Erythroblast (primary cell): Measurements from ENCODE around the gene AGAP1.

Experiments
- DNase-seq, 2 experiments: peaks; one replicate each; lab custom pipeline; 2025; lab: John Stamatoyannopoulos, UW
- GATA1 ChIP-seq: IDR thresholded peaks from 2 replicates; pipeline ENCODE4 v1.6.1; 2011; ENCODE audit warnings: low read depth, mild to moderate bottlenecking, control low read depth, low read length, moderate library complexity
- POLR2A ChIP-seq: IDR thresholded peaks from 2 replicates; pipeline ENCODE4 v1.6.1; 2011; ENCODE audit warnings: mild to moderate bottlenecking, low read length

Gene AGAP1

DNA sequence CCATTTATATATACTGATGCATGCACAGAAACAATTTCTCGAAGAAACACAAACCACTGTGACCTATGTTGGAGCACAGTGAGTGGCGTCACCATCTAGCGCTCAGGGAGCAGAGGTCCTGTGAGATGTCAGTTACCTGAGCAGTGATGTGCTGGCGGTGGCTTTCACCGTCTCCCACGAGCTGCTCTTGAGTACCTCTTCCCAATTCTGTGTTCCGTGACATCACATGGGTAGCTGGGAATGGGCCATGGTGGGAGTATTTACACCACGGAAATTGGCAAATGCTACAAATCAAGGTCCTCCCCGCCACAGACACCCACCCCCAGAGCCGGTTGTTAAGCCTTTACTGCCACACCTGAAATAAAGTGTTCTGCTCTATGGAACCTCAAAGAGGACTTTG is 650.0 kb downstream of the AGAP1 start:
- TF ChIP-seq GATA1 (no peak), POLR2A (no peak)

DNA sequence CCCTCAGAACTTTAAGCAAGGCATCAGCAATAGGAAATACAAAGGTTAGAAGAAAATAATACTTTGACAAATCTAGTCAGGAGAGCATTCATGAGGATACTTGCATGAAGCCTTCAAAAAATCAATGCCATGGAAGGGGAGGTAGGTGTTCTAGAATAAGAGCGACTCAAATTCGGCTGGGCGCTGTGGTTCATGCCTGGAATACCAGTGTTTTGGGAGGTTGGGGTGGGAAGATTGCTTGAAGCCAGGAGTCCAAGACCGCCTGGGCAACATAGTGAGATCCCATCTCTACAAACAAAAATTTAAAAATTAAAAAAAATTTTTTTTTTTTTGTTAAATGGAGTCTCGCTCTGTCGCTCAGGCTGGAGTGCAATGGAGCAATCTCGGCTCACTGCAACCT is 652.6 kb downstream of the AGAP1 start:
- TF ChIP-seq POLR2A (no peak), GATA1 (no peak)
- no peak for DNase-seq

More for the DNA sequence above, 650.0 kb downstream of the AGAP1 start:
- no peak for DNase-seq

DNA sequence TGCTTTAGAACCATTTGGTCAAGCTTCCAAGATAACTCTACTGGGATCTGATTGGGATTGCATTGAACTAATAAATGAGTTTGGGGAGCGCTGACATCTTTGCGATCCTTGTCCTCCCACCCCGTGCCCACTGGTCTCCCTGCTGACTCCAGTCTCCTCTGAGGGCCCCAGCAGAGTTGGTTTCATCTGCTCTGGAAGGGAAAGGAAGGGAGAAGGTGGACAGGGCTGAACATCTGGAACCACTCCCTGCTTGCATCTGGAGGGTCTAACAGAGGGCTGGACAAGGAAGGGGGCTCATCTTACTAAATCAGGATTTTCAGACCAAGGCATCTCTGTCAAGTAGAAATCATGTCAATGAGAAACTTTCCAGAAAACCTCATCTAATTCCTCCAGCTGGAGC is 661.6 kb downstream of the AGAP1 start:
- no peak for DNase-seq
- TF ChIP-seq POLR2A (no peak), GATA1 (no peak)

DNA sequence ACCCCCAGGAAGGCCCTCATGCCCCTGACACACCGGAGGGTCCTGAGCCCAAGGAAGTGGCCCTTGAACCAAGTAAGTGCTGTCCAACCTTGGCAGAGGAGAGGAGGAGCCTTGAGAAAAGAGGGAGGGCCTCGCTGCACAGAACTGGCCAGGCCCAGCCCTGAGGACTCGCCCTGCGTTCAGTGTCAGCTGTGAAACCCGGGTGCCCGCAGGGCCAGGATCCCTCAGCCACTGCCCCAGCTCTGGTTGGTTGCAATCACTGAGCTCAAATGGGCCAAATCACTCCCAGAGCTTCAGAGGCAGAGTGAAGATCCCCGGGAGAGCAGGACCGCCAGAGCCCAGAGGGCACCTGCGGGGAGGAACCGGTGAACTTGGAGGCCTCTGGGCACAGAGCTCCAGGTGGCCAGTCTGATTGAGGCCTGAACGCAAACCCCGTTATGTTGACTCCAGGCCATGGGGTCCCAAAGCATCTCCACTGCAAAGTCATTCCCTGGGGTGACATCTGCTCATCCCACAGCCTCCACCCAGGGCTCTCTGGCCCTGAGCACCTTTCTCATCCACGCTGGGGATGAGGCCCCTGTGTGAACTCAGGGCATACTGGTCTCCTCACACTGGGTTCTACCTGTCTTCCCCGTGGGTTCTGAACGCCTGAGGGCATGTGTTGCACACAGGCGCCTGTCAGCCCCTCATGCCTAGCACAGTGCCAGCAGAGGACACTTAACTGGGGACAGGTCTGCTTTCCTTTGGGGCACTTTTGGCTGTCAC is 662.4 kb downstream of the AGAP1 start:
- TF ChIP-seq POLR2A (no peak), GATA1 (no peak)
- no peak for DNase-seq

DNA sequence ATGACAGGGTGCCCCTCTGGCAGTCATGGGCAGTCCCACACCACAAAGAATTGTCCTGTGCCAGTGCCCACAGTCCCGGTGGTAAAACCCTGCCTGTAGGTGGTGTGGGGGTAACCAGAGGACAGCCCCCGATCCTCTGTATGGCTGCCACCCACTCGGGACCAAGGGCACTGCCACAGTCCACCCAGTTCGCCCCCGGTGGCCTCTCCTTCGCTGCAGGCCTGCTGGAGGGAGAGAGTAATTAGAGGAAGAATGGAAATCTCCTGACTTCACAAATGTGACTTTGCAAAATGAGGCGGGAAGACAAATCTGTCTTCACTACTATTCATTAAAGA is 663.0 kb downstream of the AGAP1 start:
- DNase-seq = no peak
- no peak for TF ChIP-seq POLR2A
- TF ChIP-seq GATA1 = no peak

DNA sequence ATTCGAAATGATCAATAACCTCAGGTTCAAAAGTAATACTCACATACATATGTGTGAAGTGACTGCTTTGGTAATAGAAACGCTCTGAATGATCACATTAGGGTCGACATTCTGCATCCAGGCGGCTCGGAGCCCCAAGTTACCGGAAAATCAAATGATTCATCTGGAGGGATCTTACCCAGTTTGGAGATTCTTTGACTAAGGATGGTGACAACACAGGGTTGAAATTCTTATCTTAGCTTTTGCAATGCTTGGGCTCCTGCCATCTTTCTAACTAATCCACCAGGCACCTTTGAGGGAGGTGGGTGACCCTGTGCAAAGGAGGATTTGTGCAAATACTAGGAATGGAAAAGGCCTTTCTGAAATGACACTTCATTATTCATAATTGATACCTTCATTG is 663.5 kb downstream of the AGAP1 start:
- TF ChIP-seq GATA1 (no peak), POLR2A (no peak)
- DNase-seq = no peak

DNA sequence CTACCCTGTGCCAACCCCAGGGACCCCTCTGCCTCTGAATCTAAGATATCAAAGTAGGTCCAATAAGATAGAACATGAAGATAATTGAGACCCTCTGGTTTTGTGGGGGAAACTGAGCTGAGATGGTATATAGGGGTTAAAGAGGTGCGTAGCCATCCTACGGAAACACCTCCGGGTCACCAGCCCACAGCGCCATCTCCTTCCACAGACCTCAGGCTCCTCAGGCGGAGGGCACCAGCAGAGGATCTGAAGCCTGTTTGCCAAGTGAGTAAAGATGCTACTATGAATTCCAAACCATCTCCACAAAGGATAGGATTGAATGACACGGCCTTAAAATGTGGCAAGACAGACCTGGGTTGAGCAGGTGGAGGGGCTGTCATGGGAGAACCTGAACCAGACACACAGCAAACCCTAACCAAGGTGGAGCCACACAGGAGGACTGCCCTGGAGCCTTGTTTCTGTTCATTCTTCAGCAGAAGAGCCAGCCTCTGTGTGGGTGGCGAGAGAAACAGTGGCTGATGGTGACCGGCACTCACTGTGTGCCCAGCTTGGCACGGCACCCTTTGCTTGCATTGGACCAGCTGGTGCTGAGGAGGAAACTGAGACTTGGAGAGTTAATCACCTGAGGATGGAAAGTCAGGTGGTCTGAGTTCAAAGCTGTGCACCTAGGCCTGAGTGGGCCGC is 664.1 kb downstream of the AGAP1 start:
- TF ChIP-seq POLR2A = no peak
- no peak for TF ChIP-seq GATA1
- no peak for DNase-seq

DNA sequence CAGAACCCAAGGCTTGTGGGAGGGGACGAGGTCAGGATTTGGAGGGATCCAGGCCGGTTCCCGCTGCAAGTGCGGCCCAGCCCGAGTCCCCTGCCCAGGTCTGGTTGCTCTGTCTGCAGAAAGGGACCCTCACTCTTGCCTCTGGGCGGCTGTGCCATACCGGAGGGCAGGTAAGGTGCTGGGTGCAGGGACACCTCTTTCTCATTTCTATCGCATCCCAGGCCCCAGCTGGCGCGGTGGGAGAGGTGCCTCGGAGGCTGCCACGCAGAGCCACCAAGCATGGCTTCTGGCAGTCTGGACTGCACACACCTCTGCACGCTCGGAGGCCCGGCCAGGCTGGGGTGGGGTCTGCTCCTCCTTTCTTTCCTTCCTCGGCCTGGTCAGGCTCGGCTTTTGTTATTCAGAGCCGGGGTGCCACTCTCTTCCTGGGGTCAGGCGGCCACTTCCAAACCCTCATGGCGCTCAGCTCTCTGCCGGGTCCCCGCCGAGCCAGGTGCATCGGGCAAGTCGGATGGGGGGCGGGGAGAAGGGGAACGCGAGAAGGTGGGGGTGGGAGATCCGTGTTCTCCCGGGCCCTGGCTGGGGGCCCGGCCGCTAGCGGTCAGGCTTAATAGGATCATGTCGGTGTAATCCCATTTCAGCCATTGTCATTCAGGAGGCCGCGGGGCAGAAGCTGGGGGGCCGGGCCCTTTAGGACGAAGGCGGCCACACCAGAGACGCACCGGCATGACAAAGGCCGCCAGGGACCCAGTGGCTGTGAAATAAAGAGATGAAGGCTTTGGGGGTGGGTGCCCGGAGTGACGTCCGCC is 665.3 kb downstream of the AGAP1 start:
- no peak for TF ChIP-seq POLR2A
- no peak for TF ChIP-seq GATA1

DNA sequence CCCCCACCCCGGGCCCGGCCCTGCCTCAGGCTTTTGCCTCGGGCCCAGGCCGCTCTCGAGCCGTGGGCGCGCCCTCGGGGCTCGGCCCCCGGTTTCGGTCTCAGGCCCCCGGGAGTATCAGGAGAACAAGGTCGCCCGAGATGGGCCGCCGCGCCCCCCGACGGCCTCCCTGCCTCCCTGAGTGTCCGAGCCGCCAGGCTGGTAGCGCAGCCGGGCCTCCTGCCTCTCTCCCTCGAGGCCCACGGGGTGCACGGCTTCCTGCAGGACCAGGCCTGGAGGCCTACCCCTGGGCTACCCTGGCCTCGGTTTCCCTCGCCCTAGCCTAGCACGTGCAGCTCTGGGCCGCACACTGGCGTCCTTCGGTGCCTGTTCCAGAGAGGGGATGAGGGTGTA is 665.9 kb downstream of the AGAP1 start:
- TF ChIP-seq POLR2A = no peak
- DNase-seq = no peak

More for the DNA sequence above, 665.3 kb downstream of the AGAP1 start:
- DNase-seq = no peak

DNA sequence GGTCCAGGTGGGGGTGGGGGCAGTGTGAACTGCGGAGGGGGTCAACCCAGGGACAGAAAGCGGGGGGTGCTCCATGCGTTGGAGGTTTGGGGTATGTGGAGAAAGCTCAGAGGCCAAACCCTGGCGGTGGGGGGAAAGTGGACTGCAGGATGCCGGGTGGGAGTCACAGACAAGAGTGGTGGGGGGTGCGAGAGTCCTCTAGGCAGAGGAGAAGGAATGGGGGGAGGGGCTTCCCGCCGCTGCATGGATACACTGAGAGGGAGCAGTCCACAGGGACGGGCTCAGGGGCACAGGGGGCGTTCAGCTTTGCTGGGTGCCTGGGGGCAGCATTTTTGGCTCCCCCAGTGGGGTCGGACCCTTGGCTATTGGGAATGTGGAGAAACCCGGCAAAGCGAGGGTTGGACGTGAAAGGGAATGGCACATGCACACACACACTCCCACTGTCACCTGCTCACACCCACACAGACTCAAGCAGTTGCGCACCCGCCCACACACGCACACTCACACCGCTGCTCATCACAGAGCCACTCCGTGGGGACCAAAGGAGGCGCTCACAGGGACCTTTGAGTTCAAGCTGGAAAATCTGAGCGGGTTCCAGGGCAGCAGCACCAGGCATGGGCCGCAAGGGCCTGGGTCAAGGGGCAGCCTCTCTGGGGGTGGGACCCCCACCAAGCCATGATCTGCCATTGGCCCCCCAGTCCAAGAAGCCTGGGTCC is 666.7 kb downstream of the AGAP1 start:
- DNase-seq = no peak
- TF ChIP-seq GATA1 (no peak), POLR2A (no peak)

DNA sequence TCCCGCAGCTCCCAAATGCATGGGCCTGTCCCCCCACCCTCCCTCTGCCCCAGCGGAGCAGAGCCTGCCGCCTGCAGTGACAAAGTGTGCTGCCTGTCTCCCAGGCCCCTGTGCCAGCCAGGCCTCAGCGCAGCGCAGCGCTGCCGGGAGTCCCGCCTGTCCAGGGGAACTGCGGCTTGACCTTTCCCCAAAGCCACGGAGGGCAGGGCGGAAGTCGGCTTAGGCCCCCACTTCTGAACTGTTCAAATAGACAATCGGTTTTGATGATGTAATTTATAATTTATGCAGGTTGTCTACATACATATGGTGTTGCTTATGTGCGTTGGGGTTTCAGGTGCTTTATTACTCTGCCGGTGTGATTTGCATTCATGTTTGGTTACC is 667.2 kb downstream of the AGAP1 start:
- no peak for TF ChIP-seq POLR2A
- no peak for TF ChIP-seq GATA1
- DNase-seq = no peak

DNA sequence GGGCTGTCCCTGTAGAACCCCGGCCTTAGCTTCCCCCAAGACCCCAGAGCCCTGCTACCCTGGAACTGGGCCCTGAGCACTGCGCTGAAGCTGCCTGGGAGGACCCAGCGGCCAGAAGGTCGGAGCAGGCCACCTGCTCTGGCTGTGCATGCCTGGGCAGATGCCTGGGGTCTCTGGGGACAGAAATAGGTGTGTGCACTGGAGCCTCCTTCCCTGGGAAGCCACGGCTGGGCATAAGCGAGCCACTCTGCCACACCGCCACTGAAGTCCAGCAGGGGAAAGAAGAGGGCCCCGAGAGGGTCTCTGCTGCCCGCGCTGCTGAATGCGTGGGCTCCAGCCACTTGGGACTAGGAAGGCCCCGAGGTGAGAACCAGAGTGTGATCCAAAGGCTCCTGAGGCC is 667.7 kb downstream of the AGAP1 start:
- no peak for DNase-seq
- TF ChIP-seq POLR2A = no peak
- no peak for TF ChIP-seq GATA1

DNA sequence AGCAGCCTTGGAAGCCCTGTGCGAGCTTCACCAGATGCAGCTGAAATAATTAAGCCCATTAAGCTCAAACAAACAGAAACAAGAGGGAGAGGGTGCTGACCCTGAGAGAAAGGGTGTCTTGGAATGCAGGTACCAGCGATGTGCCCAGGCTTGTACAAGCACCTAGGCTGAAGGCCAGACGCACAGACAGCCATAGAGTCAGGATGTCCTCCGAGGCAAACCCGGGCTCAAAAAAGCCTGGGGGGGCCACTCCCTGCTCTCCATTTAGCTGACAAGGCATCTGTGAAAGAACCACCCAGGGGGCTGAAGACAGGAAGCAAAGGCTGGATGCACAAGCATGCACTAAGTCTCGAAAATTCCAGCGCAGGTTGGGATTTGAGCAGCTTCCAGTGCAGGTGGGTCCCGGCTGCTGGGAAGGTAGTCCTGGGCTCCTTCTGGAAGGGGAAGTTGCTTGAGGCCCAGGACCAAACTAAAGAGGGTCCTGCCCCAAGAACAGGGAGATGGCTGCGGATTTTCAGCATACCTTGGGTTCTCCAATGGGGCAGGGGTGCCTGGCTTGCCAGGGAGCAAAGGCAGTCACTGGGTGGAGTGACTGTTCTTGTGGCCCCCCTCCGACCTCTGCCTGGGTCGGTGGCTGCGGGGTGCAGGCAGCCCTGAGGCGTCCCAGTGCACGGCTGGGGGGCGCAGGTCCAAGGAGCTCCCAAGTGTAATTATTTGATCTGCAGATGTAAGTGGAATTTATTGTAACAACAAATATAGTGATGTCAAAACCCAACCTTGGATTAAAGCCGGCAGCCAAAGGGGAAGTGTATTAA is 668.4 kb downstream of the AGAP1 start:
- TF ChIP-seq GATA1 (no peak), POLR2A (no peak)
- DNase-seq = no peak
